HUES64 (cell line): ENCODE results near the gene MAGEA9B.
"Not testable (repeated sequence)": the region's sequence is repeated elsewhere in the genome, so short reads cannot be mapped to it uniquely, and the experiment has no call there.

Source experiments
- H3K27ac ChIP-seq: 2 replicates; pipeline ENCODE4 v1.7.0; 2013; ENCODE audit warnings: low read depth, low read length, inconsistent platforms
- H3K27me3 ChIP-seq: 2 replicates; pipeline ENCODE4 v1.6.1; 2013; ENCODE audit warnings: mild to moderate bottlenecking, low read length; ENCODE audit not compliant: insufficient read depth
- H3K36me3 ChIP-seq: 2 replicates; pipeline ENCODE4 v1.6.1; 2013; ENCODE audit warnings: mild to moderate bottlenecking, low read length; ENCODE audit not compliant: insufficient read depth
- H3K4me1 ChIP-seq: 2 replicates; pipeline ENCODE4 v1.6.1; 2013; ENCODE audit warnings: mild to moderate bottlenecking, low read length, moderate library complexity; ENCODE audit not compliant: insufficient read depth
- H3K4me3 ChIP-seq: 2 replicates; pipeline ENCODE4 v1.5.1; 2013; ENCODE audit warnings: mild to moderate bottlenecking, low read length, moderate library complexity
- H3K9ac ChIP-seq: 2 replicates; pipeline ENCODE4 v1.6.1; 2013; ENCODE audit warnings: mild to moderate bottlenecking, low read depth, low read length
- H3K9me3 ChIP-seq: 2 replicates; pipeline ENCODE4 v1.6.1; 2013; ENCODE audit warnings: low read depth, low read length; ENCODE audit not compliant: insufficient read depth
- WGBS: fragments of 150-250, 120-280 bp; methylation state at CpG from one replicate; pipeline ENCODE4 v1.1.7; 2013; ENCODE audit warnings: missing lambda C conversion rate; 5-methylcytosine and 5-hydroxymethylcytosine counted together

Gene MAGEA9B

GRCh38 chrX:149569770-149570169 lies 17.5 kb downstream of the MAGEA9B start:
- no peaks in the 10 kb centered on the region for H3K36me3 ChIP-seq
- H3K27me3 ChIP-seq, result no peaks in the 10 kb centered on the region
- WGBS, result 97% methylated on average over 2 of the region's 2 CpGs
- no peak overlapping the region for H3K9ac ChIP-seq
- no peaks in the 10 kb centered on the region for H3K4me1 ChIP-seq
- no peak overlapping the region for H3K27ac ChIP-seq
- no peaks in the 10 kb centered on the region for H3K9me3 ChIP-seq
- no peak overlapping the region for H3K4me3 ChIP-seq

- no peaks in the 10 kb centered on the region for H3K36me3 ChIP-seq
- WGBS, result 91% methylated on average over 5 of the region's 5 CpGs
- H3K4me1 ChIP-seq, result no peaks in the 10 kb centered on the region
- H3K27ac ChIP-seq, result no peak overlapping the region
- H3K9me3 ChIP-seq, result no peaks in the 10 kb centered on the region
- no peak overlapping the region for H3K9ac ChIP-seq
- H3K27me3 ChIP-seq, result no peaks in the 10 kb centered on the region
- no peak overlapping the region for H3K4me3 ChIP-seq
These were observed 18.5 kb downstream of the MAGEA9B start for GRCh38 chrX:149568701-149569296.

- Histone ChIP-seq H3K27ac (no peak overlapping the region), H3K9me3 (no peaks in the 10 kb centered on the region), H3K4me1 (no peaks in the 10 kb centered on the region), H3K36me3 (no peaks in the 10 kb centered on the region), H3K4me3 (no peak overlapping the region), H3K9ac (no peak overlapping the region), H3K27me3 (no peaks in the 10 kb centered on the region)
- WGBS, result 76% methylated on average over 7 of the region's 7 CpGs
These were observed 19.4 kb downstream of the MAGEA9B start for GRCh38 chrX:149567621-149568417.

- Histone ChIP-seq H3K27ac (no peak overlapping the region), H3K9me3 (no peaks in the 10 kb centered on the region), H3K4me3 (no peak overlapping the region), H3K9ac (no peak overlapping the region), H3K4me1 (no peaks in the 10 kb centered on the region), H3K36me3 (no peaks in the 10 kb centered on the region), H3K27me3 (no peaks in the 10 kb centered on the region)
- 96% methylated on average over 4 of the region's 4 CpGs for WGBS
These were observed 23.9 kb downstream of the MAGEA9B start for GRCh38 chrX:149563359-149563758.

- not testable (repeated sequence) for H3K27ac ChIP-seq, H3K9me3 ChIP-seq, H3K9ac ChIP-seq, H3K4me3 ChIP-seq, H3K27me3 ChIP-seq, H3K36me3 ChIP-seq, H3K4me1 ChIP-seq
- WGBS, result no CpG with 5 or more reads among the region's 4 CpGs
These were observed 32.0 kb downstream of the MAGEA9B start for GRCh38 chrX:149555251-149555650.

- H3K9ac ChIP-seq, H3K4me3 ChIP-seq, H3K9me3 ChIP-seq, H3K4me1 ChIP-seq, H3K27me3 ChIP-seq, H3K27ac ChIP-seq, H3K36me3 ChIP-seq: not testable (repeated sequence)
- no CpG with 5 or more reads among the region's 6 CpGs for WGBS
These were observed 35.4 kb downstream of the MAGEA9B start for GRCh38 chrX:149551939-149552248.

GRCh38 chrX:149551245-149551938 lies 35.9 kb downstream of the MAGEA9B start:
- WGBS, result no CpG with 5 or more reads among the region's 4 CpGs

GRCh38 chrX:149550454-149550853 lies 36.8 kb downstream of the MAGEA9B start:
- 100% methylated on average over 1 of the region's 1 CpG for WGBS
- not testable (repeated sequence) for H3K9ac ChIP-seq, H3K27me3 ChIP-seq, H3K4me3 ChIP-seq, H3K27ac ChIP-seq, H3K9me3 ChIP-seq, H3K4me1 ChIP-seq, H3K36me3 ChIP-seq

More at GRCh38 chrX:149551245-149551938, 35.9 kb downstream of the MAGEA9B start:
- H3K4me1 ChIP-seq, H3K4me3 ChIP-seq, H3K9me3 ChIP-seq, H3K9ac ChIP-seq, H3K27ac ChIP-seq, H3K36me3 ChIP-seq, H3K27me3 ChIP-seq: not testable (repeated sequence)

GRCh38 chrX:149549701-149550100 lies 37.6 kb downstream of the MAGEA9B start, which contains the start of gene HSFX3:
HSFX3 (minus strand) TSS chrX:149549924; CDS start chrX:149549852, 72 bp downstream.
- H3K4me3 ChIP-seq, H3K27ac ChIP-seq, H3K27me3 ChIP-seq, H3K36me3 ChIP-seq, H3K4me1 ChIP-seq, H3K9me3 ChIP-seq, H3K9ac ChIP-seq: not testable (repeated sequence)
- WGBS, result no CpG with 5 or more reads among the region's 6 CpGs

- WGBS, result no CpG with 5 or more reads among the region's 3 CpGs
- not testable (repeated sequence) for H3K4me3 ChIP-seq
These were observed 39.5 kb downstream of the MAGEA9B start for GRCh38 chrX:149547782-149548181.

GRCh38 chrX:149546962-149547361 lies 40.3 kb downstream of the MAGEA9B start:
- not testable (repeated sequence) for H3K27ac ChIP-seq, H3K4me3 ChIP-seq, H3K9me3 ChIP-seq, H3K36me3 ChIP-seq, H3K4me1 ChIP-seq, H3K9ac ChIP-seq, H3K27me3 ChIP-seq
- WGBS, result 100% methylated on average over 1 of the region's 1 CpG

More at GRCh38 chrX:149547782-149548181, 39.5 kb downstream of the MAGEA9B start:
- not testable (repeated sequence) for H3K27me3 ChIP-seq, H3K4me1 ChIP-seq, H3K9ac ChIP-seq, H3K36me3 ChIP-seq, H3K27ac ChIP-seq, H3K9me3 ChIP-seq
